Caco-2 (cell line): Measurements from ENCODE around the gene ERI3. TPM values are rescaled to one million over a fixed set of nuclear protein-coding genes. Genes with fewer than 3 reads are reported as not detected.

Experiments
- BruUV-seq: library from RNA; stranded (reverse); fragments of 400-500 nt; replicated peaks from 2 replicates; lab custom pipeline; 2021; lab: Mats Ljungman, UMichigan
- CTCF ChIA-PET: fragments of 300-600 bp; sonication (Branson Sonifier 250); formaldehyde crosslinking; loops from one replicate; lab custom pipeline; 2022; ENCODE audit warnings: antibody characterized with exemption; lab: Charles Lee
- POLR2A ChIA-PET: fragments of 300-600 bp; sonication (Branson Sonifier 250); formaldehyde crosslinking; loops from one replicate; lab custom pipeline; 2022; ENCODE audit warnings: antibody characterized with exemption; lab: Charles Lee
- DNase-seq, 2 experiments: peaks; one replicate each; pipeline versions ENCODE4 v3.0.0 to v3.0.0-alpha.2; 2020 to 2022
- H3K27me3 ChIP-seq: replicated peaks from 2 replicates; pipeline ENCODE4 v1.6.0; 2011; ENCODE audit warnings: low read length; ENCODE audit not compliant: control insufficient read depth, insufficient read depth
- H3K36me3 ChIP-seq: 2 replicates; pipeline ENCODE4 v1.5.1; 2011; ENCODE audit warnings: low read length; ENCODE audit not compliant: control insufficient read depth, insufficient read depth
- H3K4me1 ChIP-seq: fragments of 250-450 bp; sonication (Bioruptor Pico); 2 replicates; pipeline ENCODE4 v1.5.1; 2020; ENCODE audit warnings: mild to moderate bottlenecking
- H3K4me3 ChIP-seq: 2 replicates; pipeline ENCODE4 v1.5.1; 2011; ENCODE audit warnings: low read depth, mild to moderate bottlenecking, control low read depth, low read length
- H3K9me3 ChIP-seq: fragments of 250-450 bp; sonication (Bioruptor Pico); 2 replicates; pipeline ENCODE4 v1.5.1; 2020; ENCODE audit warnings: mild to moderate bottlenecking, moderate library complexity
- H3K27ac Mint-ChIP-seq: one replicate; pipeline ENCODE4 v1.8.0; 2022; ENCODE audit warnings: mixed read lengths; ENCODE audit not compliant: unreplicated experiment
- H3K27me3 Mint-ChIP-seq: one replicate; pipeline ENCODE4 v1.8.0; 2022; ENCODE audit warnings: mixed read lengths; ENCODE audit not compliant: insufficient read depth, unreplicated experiment
- H3K36me3 Mint-ChIP-seq: one replicate; pipeline ENCODE4 v1.8.0; 2022; ENCODE audit warnings: mild to moderate bottlenecking, mixed read lengths; ENCODE audit not compliant: insufficient read depth, unreplicated experiment
- H3K4me1 Mint-ChIP-seq: one replicate; pipeline ENCODE4 v1.8.0; 2022; ENCODE audit warnings: low read depth, mixed read lengths; ENCODE audit not compliant: unreplicated experiment
- H3K4me3 Mint-ChIP-seq: one replicate; pipeline ENCODE4 v1.8.0; 2022; ENCODE audit warnings: mild to moderate bottlenecking, moderate library complexity, mixed read lengths; ENCODE audit not compliant: unreplicated experiment
- H3K9me3 Mint-ChIP-seq: one replicate; pipeline ENCODE4 v1.8.0; 2022; ENCODE audit warnings: mixed read lengths; ENCODE audit not compliant: unreplicated experiment
- intact Hi-C: fragments of 100-400 bp; cut with micrococcal nuclease; formaldehyde crosslinking; loops from one replicate; pipeline ENCODE4 v1.10.0; 2022; ENCODE audit not compliant: unreplicated experiment
- total RNA-seq: library from RNA; stranded (reverse); gene quantifications from 2 replicates; pipeline ENCODE4 v1.2.3, GENCODE V29; 2022
- TF ChIP-seq, protein P1 (sequence below), 2 experiments: fragments of 200-600 bp in 1 of 2; IDR thresholded peaks; 1 replicate in 1 of 2; 2 replicates in 1 of 2; pipeline versions ENCODE4 v1.5.1 to v1.8.0; 2011 to 2022; ENCODE audit warnings: antibody characterized with exemption in 1 of 2, control low read depth in 1 of 2, inconsistent platforms in 1 of 2, low read depth in 1 of 2, low read length in 1 of 2, mild to moderate bottlenecking in 1 of 2, moderate library complexity in 1 of 2; ENCODE audit not compliant: insufficient read depth in 1 of 2, severe bottlenecking in 1 of 2, unreplicated experiment in 1 of 2

Gene ERI3
- total RNA-seq, 1 experiment from 2014 or later, result 38.2 TPM

DNA sequence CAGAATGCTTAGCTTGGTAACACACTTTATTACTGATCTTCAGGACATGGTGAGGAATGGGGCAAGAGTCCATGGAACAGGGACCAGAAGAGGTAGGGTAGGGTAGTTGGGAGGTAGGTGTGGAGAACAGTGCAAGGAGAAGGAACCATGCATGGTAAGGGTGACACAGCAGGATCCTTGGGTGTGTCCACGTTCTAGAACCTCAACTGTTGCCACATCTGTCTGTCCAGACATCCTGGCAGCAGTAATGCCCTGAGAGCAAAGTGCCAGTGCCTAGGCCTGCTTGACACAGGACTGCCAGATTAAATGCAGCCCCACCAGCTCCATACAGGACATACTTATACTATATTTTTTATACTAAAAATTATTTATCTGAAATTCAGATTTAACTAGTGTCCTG lies 127.8 kb downstream of the ERI3 start:
- Histone ChIP-seq H3K4me1 (no peaks in the 10 kb centered on the region), H3K27me3 (no peaks in the 10 kb centered on the region), H3K4me3 (no peak overlapping the region), H3K9me3 (no peaks in the 10 kb centered on the region), H3K36me3 (no peaks in the 10 kb centered on the region)
- H3K9me3 Mint-ChIP-seq, result no peaks in the 10 kb centered on the region
- H3K4me1 Mint-ChIP-seq, result no peaks in the 10 kb centered on the region
- H3K4me3 Mint-ChIP-seq, result no peak overlapping the region
- ChIA-PET POLR2A (no interaction called here), CTCF (no interaction called here)
- H3K27me3 Mint-ChIP-seq, result no peaks in the 10 kb centered on the region
- no TSS peak for BruUV-seq
- intact Hi-C loops, result no loop called here
- no peak overlapping the region for H3K27ac Mint-ChIP-seq
- no peaks in the 10 kb centered on the region for H3K36me3 Mint-ChIP-seq
- TF ChIP-seq, protein P1, sequence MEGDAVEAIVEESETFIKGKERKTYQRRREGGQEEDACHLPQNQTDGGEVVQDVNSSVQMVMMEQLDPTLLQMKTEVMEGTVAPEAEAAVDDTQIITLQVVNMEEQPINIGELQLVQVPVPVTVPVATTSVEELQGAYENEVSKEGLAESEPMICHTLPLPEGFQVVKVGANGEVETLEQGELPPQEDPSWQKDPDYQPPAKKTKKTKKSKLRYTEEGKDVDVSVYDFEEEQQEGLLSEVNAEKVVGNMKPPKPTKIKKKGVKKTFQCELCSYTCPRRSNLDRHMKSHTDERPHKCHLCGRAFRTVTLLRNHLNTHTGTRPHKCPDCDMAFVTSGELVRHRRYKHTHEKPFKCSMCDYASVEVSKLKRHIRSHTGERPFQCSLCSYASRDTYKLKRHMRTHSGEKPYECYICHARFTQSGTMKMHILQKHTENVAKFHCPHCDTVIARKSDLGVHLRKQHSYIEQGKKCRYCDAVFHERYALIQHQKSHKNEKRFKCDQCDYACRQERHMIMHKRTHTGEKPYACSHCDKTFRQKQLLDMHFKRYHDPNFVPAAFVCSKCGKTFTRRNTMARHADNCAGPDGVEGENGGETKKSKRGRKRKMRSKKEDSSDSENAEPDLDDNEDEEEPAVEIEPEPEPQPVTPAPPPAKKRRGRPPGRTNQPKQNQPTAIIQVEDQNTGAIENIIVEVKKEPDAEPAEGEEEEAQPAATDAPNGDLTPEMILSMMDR (IDR thresholded peaks at IDR 0.05; ENCODE audit: insufficient read depth in 1 of 2, low read depth in 1 of 2, low read length in 1 of 2, severe bottlenecking in 1 of 2, unreplicated experiment in 1 of 2), result no peak
- DNase-seq, result no peak

DNA sequence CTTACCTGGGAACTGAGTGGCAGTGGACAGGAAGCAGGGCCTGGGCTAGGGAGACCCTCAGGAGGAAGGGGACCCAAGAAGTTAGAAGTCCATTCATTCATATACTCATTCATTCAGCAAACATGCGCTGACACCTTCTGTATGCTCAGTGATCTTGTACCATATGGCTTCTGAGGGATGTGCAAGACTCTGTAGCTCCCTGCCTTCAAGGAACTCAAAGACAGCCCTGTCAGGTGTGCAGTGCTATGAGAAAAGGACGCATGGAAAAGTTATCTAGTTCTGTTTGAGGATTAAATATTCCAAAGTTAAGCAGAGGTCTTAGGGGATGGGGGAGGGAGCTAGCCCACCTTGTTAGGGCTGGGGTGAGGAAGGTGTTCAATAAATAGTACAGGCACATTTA lies 129.3 kb downstream of the ERI3 start:
- Histone ChIP-seq H3K4me3 (no peak overlapping the region), H3K9me3 (no peaks in the 10 kb centered on the region), H3K27me3 (no peaks in the 10 kb centered on the region), H3K36me3 (no peaks in the 10 kb centered on the region), H3K4me1 (no peaks in the 10 kb centered on the region)
- DNase-seq, result no peak
- Mint-ChIP-seq H3K36me3 (no peaks in the 10 kb centered on the region), H3K27me3 (no peaks in the 10 kb centered on the region), H3K27ac (no peak overlapping the region), H3K4me1 (no peaks in the 10 kb centered on the region), H3K4me3 (no peak overlapping the region), H3K9me3 (no peaks in the 10 kb centered on the region)
- TF ChIP-seq, protein P1 (IDR thresholded peaks at IDR 0.05; ENCODE audit: insufficient read depth in 1 of 2, low read depth in 1 of 2, low read length in 1 of 2, severe bottlenecking in 1 of 2, unreplicated experiment in 1 of 2), result no peak
- intact Hi-C loops, result no loop called here
- no TSS peak for BruUV-seq
- CTCF ChIA-PET, result no interaction called here
- POLR2A ChIA-PET, result no interaction called here

DNA sequence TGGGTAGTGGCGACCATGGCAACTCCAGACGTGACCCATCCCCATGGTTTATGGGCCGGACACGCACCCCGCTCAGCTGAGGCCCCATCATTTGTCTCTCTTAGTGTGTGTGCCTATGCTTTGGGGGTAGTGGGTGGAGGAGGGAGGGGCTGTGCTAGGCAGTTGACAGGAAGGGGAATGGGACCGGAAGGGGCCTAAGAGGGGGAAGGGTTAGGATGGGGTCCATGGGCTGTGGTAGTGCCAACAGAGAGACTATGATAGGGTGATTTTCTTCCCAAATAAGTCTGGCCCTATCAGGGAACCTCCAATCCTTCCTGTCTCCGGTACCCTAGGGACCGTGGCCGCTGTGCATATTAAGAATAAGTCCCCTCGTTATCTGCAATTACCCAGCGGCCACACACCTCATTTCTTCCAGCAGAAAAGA lies 131.9 kb downstream of the ERI3 start:
- ChIA-PET CTCF (no interaction called here), POLR2A (no interaction called here)

More for the DNA sequence above, 131.9 kb downstream of the ERI3 start:
- Histone ChIP-seq H3K4me3 (no peak overlapping the region), H3K36me3 (0 out of 2 replicates have a peak, but pooled peaks cover 2% of the 10 kb centered on the region), H3K4me1 (peaks cover 2% of the 10 kb centered on the region), H3K27me3 (no peaks in the 10 kb centered on the region), H3K9me3 (no peaks in the 10 kb centered on the region)
- no TSS peak for BruUV-seq
- no peaks in the 10 kb centered on the region for H3K36me3 Mint-ChIP-seq
- H3K27me3 Mint-ChIP-seq, result no peaks in the 10 kb centered on the region
- H3K4me3 Mint-ChIP-seq, result no peak overlapping the region
- intact Hi-C loops, result no loop called here
- TF ChIP-seq, protein P1 (IDR thresholded peaks at IDR 0.05; ENCODE audit: insufficient read depth in 1 of 2, low read depth in 1 of 2, low read length in 1 of 2, severe bottlenecking in 1 of 2, unreplicated experiment in 1 of 2), result no peak
- H3K9me3 Mint-ChIP-seq, result no peaks in the 10 kb centered on the region
- no peak overlapping the region for H3K27ac Mint-ChIP-seq
- no peaks in the 10 kb centered on the region for H3K4me1 Mint-ChIP-seq
- no peak for DNase-seq
